C4-2B (cell line): ENCODE results near the gene JAKMIP2.
"Not testable (repeated sequence)": the region's sequence is repeated elsewhere in the genome, so short reads cannot be mapped to it uniquely, and the experiment has no call there.

ENCODE experiments used
- H3K27ac ChIP-seq: fragments of 450-650 bp; 2 replicates; pipeline ENCODE4 v1.5.1; 2017
- CTCF ChIP-seq: fragments of 450-650 bp; conservative IDR thresholded peaks from 2 replicates; pipeline ENCODE4 v1.5.1; 2017; ENCODE audit warnings: mild to moderate bottlenecking
- ZFX ChIP-seq: fragments of 450-650 bp; IDR thresholded peaks from 2 replicates; pipeline ENCODE4 v1.6.1; 2017

Gene JAKMIP2

GRCh38 chr5:147819261-147819770 lies 36.8 kb upstream of the JAKMIP2 start:
- no peak overlapping the region for H3K27ac ChIP-seq
- TF ChIP-seq CTCF, result no peak
- no peak for TF ChIP-seq ZFX

GRCh38 chr5:147818290-147818689 lies 35.8 kb upstream of the JAKMIP2 start:
- TF ChIP-seq CTCF (no peak), ZFX (no peak)
- no peak overlapping the region for H3K27ac ChIP-seq

DNA sequence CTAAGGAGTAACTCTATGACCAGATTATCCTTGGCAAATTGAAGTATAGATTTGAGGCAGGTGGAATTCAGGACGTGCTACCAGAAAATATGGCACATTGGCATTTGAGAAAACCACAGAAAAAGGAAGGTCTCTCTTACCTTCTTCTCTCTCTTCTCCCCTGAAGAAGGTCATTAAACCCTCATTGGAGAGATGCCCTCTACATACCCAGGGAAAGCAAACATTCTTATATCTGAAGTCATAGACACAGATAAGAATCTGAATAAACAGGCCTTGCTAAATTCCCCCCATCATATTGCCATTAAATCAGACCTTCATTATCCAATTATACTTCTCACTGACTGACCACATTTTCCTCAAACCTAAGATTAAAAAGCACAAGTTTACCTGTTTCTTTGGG lies 31.2 kb upstream of the JAKMIP2 start:
- TF ChIP-seq CTCF, result no peak
- TF ChIP-seq ZFX, result no peak
- H3K27ac ChIP-seq, result no peak overlapping the region

- TF ChIP-seq CTCF (no peak), ZFX (no peak)
- no peak overlapping the region for H3K27ac ChIP-seq
Observed at GRCh38 chr5:147809830-147810666, 27.5 kb upstream of the JAKMIP2 start.

GRCh38 chr5:147805030-147805454 lies 22.5 kb upstream of the JAKMIP2 start:
- no peak for TF ChIP-seq CTCF
- TF ChIP-seq ZFX, result no peak
- no peak overlapping the region for H3K27ac ChIP-seq

- no peak overlapping the region for H3K27ac ChIP-seq
- TF ChIP-seq CTCF (no peak), ZFX (no peak)
Observed at GRCh38 chr5:147804334-147804733, 21.8 kb upstream of the JAKMIP2 start.

DNA sequence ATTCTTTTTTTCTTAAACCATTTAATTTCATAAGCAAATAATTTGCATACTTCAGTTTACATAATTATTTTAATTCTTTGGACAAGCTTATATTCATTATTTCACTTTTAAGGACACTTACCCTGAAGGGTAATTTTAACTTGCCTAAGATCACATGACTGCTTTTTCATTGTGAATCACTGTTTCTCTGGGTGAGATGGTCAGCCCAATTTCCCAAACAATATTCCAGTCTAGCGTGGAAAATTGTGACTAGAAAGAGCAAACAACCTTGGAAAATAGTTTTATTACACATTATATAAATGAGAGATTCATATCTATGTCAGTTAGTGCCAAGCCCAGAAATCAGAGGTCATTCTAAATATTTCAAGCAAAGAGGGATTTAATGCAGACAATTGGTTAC lies 21.4 kb upstream of the JAKMIP2 start:
- TF ChIP-seq ZFX, result no peak
- TF ChIP-seq CTCF, result no peak
- no peak overlapping the region for H3K27ac ChIP-seq

- not testable (repeated sequence) for H3K27ac ChIP-seq
Observed at GRCh38 chr5:147803161-147803560, 20.6 kb upstream of the JAKMIP2 start.
